ENCODE measurements around the gene RANBP1. TPM values are rescaled to one million over a fixed set of nuclear protein-coding genes. Genes with fewer than 3 reads are reported as not detected.

Gene RANBP1
- total and polyA plus RNA-seq, 2 of the 4 experiments (the other 2 are of a cell fraction) = 173 to 376 TPM

DNA sequence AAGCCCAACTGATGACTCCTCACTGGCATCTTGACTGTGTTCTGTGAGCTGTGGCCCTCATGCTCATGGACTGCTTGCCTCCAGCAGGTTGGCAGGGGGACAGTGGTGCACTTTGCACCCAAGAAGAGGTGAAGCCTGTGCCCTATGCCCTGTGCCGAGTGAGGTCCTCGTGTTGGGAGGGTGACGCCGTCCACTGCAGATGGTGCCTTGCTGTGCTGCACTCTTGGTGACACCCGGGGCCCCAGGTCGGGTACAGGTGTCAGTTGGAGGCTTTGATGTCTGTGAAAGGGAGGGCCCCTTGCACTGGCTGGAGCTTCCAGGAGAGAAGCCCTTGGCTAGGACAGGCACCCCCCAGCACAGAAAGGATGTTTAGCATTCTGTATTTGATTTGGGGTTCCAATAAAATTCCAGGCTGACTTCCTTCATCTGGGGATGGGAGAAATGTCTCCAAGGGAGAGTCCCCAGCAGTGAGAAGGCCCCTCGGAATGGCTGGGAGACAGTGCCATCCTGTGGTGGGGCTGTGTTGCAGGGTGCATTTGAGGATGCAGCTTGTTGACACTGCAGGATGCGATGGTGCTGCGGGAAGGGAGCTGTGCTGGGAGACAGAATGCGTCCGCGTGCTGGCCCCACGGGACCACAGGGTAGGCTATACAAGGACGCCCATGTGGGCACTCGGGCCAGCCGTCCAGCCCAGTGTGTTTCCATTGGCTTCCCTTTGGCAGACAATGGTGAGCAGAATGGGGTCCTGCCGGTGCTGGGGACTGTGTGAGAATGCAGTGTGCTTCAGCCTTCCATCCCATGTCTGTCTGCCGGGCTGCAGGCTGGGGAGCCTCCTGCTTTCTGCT lies 13.2 kb downstream of the RANBP1 start:
- H3K23ac ChIP-seq (ENCODE audit: low read depth, low read length) = no peak overlapping the region
- H2BK15ac ChIP-seq (ENCODE audit: low read depth, low read length) = no peak overlapping the region
- dilution Hi-C loops (cut with HindIII; ENCODE audit: low sequenced_read_pairs, unreplicated experiment) = no loop called here
- peaks cover 31% of the 10 kb centered on the region for H3K36me3 ChIP-seq (ENCODE audit: control insufficient read depth, insufficient read depth, low read length)
- TF ChIP-seq RAD21 (IDR thresholded peaks at IDR 0.05; ENCODE audit: low read length) = peak; percentile 53
- TF ChIP-seq, protein P1, sequence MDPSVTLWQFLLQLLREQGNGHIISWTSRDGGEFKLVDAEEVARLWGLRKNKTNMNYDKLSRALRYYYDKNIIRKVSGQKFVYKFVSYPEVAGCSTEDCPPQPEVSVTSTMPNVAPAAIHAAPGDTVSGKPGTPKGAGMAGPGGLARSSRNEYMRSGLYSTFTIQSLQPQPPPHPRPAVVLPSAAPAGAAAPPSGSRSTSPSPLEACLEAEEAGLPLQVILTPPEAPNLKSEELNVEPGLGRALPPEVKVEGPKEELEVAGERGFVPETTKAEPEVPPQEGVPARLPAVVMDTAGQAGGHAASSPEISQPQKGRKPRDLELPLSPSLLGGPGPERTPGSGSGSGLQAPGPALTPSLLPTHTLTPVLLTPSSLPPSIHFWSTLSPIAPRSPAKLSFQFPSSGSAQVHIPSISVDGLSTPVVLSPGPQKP (IDR thresholded peaks at IDR 0.05; ENCODE audit: borderline replicate concordance, low read depth, low read length) = no peak
- TF ChIP-seq, protein P2, sequence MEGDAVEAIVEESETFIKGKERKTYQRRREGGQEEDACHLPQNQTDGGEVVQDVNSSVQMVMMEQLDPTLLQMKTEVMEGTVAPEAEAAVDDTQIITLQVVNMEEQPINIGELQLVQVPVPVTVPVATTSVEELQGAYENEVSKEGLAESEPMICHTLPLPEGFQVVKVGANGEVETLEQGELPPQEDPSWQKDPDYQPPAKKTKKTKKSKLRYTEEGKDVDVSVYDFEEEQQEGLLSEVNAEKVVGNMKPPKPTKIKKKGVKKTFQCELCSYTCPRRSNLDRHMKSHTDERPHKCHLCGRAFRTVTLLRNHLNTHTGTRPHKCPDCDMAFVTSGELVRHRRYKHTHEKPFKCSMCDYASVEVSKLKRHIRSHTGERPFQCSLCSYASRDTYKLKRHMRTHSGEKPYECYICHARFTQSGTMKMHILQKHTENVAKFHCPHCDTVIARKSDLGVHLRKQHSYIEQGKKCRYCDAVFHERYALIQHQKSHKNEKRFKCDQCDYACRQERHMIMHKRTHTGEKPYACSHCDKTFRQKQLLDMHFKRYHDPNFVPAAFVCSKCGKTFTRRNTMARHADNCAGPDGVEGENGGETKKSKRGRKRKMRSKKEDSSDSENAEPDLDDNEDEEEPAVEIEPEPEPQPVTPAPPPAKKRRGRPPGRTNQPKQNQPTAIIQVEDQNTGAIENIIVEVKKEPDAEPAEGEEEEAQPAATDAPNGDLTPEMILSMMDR (conservative IDR thresholded peaks at IDR 0.05; ENCODE audit: low read depth, low read length) = peak; percentile 45
- TF ChIP-seq POLR2A (IDR thresholded peaks at IDR 0.05; ENCODE audit: low read depth, low read length) = no peak
- H3K4ac ChIP-seq (ENCODE audit: low read depth, low read length) = no peak overlapping the region
- H2AFZ ChIP-seq (replicated peaks; ENCODE audit: low read length, poor library complexity) = peak overlapping the region; percentile 17
- BruUV-seq (replicated peaks) = no TSS peak
- intact Hi-C loops (cut with micrococcal nuclease) = no loop called here
- H4K20me1 ChIP-seq (ENCODE audit: insufficient read depth, low read length) = peaks cover 30% of the 10 kb centered on the region
- H3K79me1 ChIP-seq (ENCODE audit: low read depth in 1 of 2, low read length in 2 of 2) = peaks cover 0 to 27% of the 10 kb centered on the region in 2 experiments
- peaks cover 9% of the 10 kb centered on the region for H3K4me1 ChIP-seq (ENCODE audit: control insufficient read depth, insufficient read depth, low read length)
- H4K8ac ChIP-seq (ENCODE audit: low read depth in 2 of 2, low read length in 2 of 2) = no peak overlapping the region
- H3K14ac ChIP-seq (replicated peaks; ENCODE audit: low read depth, low read length) = no peak overlapping the region
- H2AK5ac ChIP-seq (ENCODE audit: low read depth, low read length) = no peak overlapping the region
- no peaks in the 10 kb centered on the region for H3K27me3 ChIP-seq (ENCODE audit: control insufficient read depth, insufficient read depth, low read length)
- H2BK5ac ChIP-seq (ENCODE audit: low read depth, low read length, poor library complexity, severe bottlenecking) = no peak overlapping the region
- H3K18ac ChIP-seq (ENCODE audit: low read depth, low read length) = no peak overlapping the region
- H2BK20ac ChIP-seq (ENCODE audit: low read depth, low read length) = no peak overlapping the region
- POLR2A ChIA-PET (ENCODE audit: unreplicated experiment) = interaction anchor here (0.6 kb wide), 1 partner anchor 155 kb away, joined by 14 read pairs; no protein-coding TSS in a partner anchor
- in situ Hi-C loops (cut with MboI; ENCODE audit: low sequenced_read_pairs) = no loop called here
- no peak overlapping the region for H3K27ac ChIP-seq (ENCODE audit: insufficient read depth, low read length)
- DNase-seq (peak; percentile 23), ATAC-seq (ENCODE audit: low read depth) (no peak)
- no peak overlapping the region for H4K91ac ChIP-seq (ENCODE audit: insufficient read depth, low read depth, low read length)
- no peak overlapping the region for H4K5ac ChIP-seq (ENCODE audit: low read depth, low read length)
- no peak overlapping the region for H3K9ac ChIP-seq (ENCODE audit: low read depth, low read length)
- no peak overlapping the region for H3K56ac ChIP-seq (ENCODE audit: extremely low read depth, insufficient read depth, low read length)
- 37% methylated on average over 6 of the region's 18 CpGs; no CpG with 5 or more reads in 1 of the 2 experiments for WGBS, 2 experiments (ENCODE audit: extremely low coverage in 2 of 2, insufficient read length in 1 of 2)
- H3K9me1 ChIP-seq (ENCODE audit: insufficient read depth, low read length) = peaks cover 3% of the 10 kb centered on the region; the same call in 1 of the 2 replicates
- no peak overlapping the region for H2AK9ac ChIP-seq (replicated peaks; ENCODE audit: low read depth, low read length, poor library complexity)
- H3K9me3 ChIP-seq (ENCODE audit: control insufficient read depth, insufficient read depth, low read length) = no peaks in the 10 kb centered on the region
- H3K4me2 ChIP-seq (ENCODE audit: low read depth, low read length) = no peak overlapping the region
- CTCF ChIA-PET = no interaction called here
- no peak overlapping the region for H2BK120ac ChIP-seq (ENCODE audit: low read depth, low read length)
- H3K4me3 ChIP-seq (ENCODE audit: insufficient read depth, low read depth, low read length) = no peak overlapping the region

Data from IMR-90 (cell line).